ENCODE data around the gene OSBPL2.

- no peak for TF ChIP-seq ETV6 (CRISPR knock-in tag; IDR thresholded peaks at IDR 0.05)
- no peak for TF ChIP-seq RELA (CRISPR knock-in tag; IDR thresholded peaks at IDR 0.05; ENCODE audit: borderline replicate concordance)
- TF ChIP-seq ELF4 (CRISPR knock-in tag; IDR thresholded peaks at IDR 0.05; ENCODE audit: low read depth): no peak
- TF ChIP-seq, protein P1, sequence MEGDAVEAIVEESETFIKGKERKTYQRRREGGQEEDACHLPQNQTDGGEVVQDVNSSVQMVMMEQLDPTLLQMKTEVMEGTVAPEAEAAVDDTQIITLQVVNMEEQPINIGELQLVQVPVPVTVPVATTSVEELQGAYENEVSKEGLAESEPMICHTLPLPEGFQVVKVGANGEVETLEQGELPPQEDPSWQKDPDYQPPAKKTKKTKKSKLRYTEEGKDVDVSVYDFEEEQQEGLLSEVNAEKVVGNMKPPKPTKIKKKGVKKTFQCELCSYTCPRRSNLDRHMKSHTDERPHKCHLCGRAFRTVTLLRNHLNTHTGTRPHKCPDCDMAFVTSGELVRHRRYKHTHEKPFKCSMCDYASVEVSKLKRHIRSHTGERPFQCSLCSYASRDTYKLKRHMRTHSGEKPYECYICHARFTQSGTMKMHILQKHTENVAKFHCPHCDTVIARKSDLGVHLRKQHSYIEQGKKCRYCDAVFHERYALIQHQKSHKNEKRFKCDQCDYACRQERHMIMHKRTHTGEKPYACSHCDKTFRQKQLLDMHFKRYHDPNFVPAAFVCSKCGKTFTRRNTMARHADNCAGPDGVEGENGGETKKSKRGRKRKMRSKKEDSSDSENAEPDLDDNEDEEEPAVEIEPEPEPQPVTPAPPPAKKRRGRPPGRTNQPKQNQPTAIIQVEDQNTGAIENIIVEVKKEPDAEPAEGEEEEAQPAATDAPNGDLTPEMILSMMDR (IDR thresholded peaks at IDR 0.05): no peak
These were observed 36.1 kb downstream of the OSBPL2 start for GRCh38 chr20:62274332-62274950.

All from WTC11 (cell line).